ACC112 (cell line): Measurements from ENCODE around the gene AP5Z1.
"Not testable (repeated sequence)": the region's sequence is repeated elsewhere in the genome, so short reads cannot be mapped to it uniquely, and the experiment has no call there.

ENCODE experiments used
- H2AFZ ChIP-seq: fragments of 200-600 bp; sonication (generic); one replicate; pipeline ENCODE4 v1.6.0; 2017; ENCODE audit warnings: antibody characterized with exemption, low read length; ENCODE audit not compliant: unreplicated experiment
- H3K27ac ChIP-seq: fragments of 200-600 bp; sonication (generic); 2 replicates; pipeline ENCODE4 v1.5.1; 2014; ENCODE audit warnings: low read depth, mild to moderate bottlenecking, antibody characterized with exemption, low read length, moderate library complexity
- H3K27me3 ChIP-seq: fragments of 200-600 bp; sonication (generic); 2 replicates; pipeline ENCODE4 v1.6.1; 2014; ENCODE audit warnings: mild to moderate bottlenecking, antibody characterized with exemption, low read length, moderate library complexity, mixed read lengths; ENCODE audit not compliant: insufficient read depth
- H3K36me3 ChIP-seq: fragments of 200-600 bp; sonication (generic); 2 replicates; pipeline ENCODE4 v1.6.1; 2016; ENCODE audit warnings: mild to moderate bottlenecking, antibody characterized with exemption, low read length, moderate library complexity, mixed read lengths; ENCODE audit not compliant: insufficient read depth
- H3K4me1 ChIP-seq: fragments of 200-600 bp; sonication (generic); one replicate; pipeline ENCODE4 v1.6.1; 2016; ENCODE audit warnings: low read length, mixed read lengths; ENCODE audit not compliant: insufficient read depth, unreplicated experiment, control insufficient read depth
- H3K4me3 ChIP-seq: fragments of 200-600 bp; sonication (generic); 2 replicates; pipeline ENCODE4 v1.5.1; 2014; ENCODE audit warnings: mild to moderate bottlenecking, low read depth, low read length
- H3K79me2 ChIP-seq: fragments of 200-600 bp; sonication (generic); one replicate; pipeline ENCODE4 v1.6.0; 2016; ENCODE audit warnings: low read length; ENCODE audit not compliant: control insufficient read depth, unreplicated experiment, insufficient read depth

AP5Z1 gene

DNA sequence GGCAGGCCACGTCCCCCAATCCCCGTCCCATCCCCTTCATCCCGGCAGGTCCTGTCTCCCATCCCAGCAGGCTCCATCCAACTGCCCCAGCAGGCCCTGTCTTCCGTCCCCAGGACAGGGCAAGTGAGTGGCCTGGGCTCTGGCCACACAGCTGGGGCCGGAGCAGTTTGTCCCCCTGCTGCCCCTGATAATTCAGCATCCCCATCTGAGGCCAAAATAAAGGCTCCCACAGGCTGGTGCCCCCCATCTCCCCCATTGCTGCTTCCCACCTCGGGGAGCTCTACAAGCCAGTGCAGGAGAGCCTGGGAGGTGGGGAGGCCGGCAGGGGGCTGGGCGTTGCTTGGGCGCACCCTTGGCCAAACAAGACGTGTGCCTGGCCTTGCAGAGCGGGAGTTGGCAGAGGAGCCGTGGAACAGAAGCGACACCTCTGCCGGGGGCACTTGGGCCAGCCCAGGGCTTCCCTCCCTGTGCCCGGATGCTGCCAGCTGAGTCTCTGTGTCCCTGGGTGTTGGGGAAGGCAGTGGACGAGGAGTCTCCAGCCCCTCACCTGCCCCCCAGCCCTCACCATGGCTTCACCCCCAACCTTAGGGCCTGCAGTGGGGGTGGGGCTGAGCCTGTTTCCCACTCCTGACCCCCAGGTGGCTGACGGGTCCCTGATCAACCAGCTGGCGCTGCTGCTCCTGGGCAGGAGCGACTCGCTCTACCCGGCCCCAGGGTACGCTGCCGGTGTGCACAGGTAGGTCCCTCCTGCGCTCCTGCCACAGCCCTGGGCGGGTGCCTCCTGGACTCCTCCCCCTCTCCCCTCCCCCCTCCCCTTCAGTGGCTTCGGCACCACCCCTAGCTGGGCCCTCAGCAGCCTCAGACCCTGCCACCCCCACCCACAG lies 14.0 kb downstream of the AP5Z1 start:
- H2AFZ ChIP-seq, result no peak overlapping the region
- no peak overlapping the region for H3K4me3 ChIP-seq
- H3K4me1 ChIP-seq, result no peaks in the 10 kb centered on the region
- H3K27ac ChIP-seq, result no peak overlapping the region
- H3K79me2 ChIP-seq, result no peaks in the 10 kb centered on the region
- H3K27me3 ChIP-seq, result no peaks in the 10 kb centered on the region
- H3K36me3 ChIP-seq, result peaks cover 33% of the 10 kb centered on the region; the same call in 1 of the 2 replicates

DNA sequence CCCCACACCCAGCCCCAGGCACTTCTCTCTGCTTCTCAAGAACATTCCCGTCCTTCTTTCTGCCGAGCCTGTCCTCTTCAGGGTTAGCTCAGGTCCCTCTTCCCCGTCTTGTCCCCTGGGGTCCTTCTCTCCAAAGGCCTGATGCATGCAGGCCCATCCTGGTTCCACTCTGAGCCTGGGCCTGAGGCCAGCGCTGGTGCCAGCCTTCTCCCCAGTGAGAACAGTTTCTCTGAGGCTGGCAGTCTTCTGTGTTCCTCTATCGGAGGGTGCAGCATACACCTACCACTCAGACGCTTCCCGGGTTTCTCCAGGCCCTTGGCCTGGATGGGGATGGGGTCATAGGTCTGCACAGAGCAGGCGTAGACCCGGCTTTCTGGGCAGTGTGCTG lies 14.6 kb downstream of the AP5Z1 start:
- H2AFZ ChIP-seq, result no peak overlapping the region
- no peaks in the 10 kb centered on the region for H3K4me1 ChIP-seq
- H3K79me2 ChIP-seq, result no peaks in the 10 kb centered on the region
- H3K27ac ChIP-seq, result no peak overlapping the region
- H3K4me3 ChIP-seq, result no peak overlapping the region
- peaks cover 33% of the 10 kb centered on the region; the same call in 1 of the 2 replicates for H3K36me3 ChIP-seq
- no peaks in the 10 kb centered on the region for H3K27me3 ChIP-seq

DNA sequence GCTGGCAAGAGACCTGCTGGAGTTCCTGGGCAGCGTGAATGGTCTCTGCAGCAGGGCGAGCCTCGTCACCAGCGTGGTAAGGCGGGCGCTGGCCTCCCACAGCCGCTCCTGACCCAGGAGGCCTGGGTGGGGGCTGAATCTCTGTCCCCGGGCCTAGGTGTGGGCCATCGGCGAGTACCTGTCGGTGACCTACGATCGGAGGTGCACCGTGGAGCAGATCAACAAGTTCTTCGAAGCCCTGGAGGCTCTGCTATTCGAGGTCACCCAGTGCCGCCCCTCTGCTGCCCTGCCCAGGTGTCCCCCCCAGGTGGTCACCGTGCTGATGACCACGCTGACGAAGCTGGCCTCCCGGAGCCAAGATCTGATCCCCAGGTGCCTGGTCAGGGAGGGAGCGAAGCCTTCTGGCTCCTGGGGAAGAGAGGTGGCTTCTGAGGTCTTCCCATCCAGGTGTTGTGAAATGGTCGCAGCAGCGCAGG lies 15.1 kb downstream of the AP5Z1 start:
- Histone ChIP-seq H3K4me1 (no peaks in the 10 kb centered on the region), H3K27me3 (no peaks in the 10 kb centered on the region), H3K36me3 (peaks cover 33% of the 10 kb centered on the region; the same call in 1 of the 2 replicates), H3K27ac (no peak overlapping the region), H3K4me3 (no peak overlapping the region), H2AFZ (no peak overlapping the region), H3K79me2 (no peaks in the 10 kb centered on the region)

DNA sequence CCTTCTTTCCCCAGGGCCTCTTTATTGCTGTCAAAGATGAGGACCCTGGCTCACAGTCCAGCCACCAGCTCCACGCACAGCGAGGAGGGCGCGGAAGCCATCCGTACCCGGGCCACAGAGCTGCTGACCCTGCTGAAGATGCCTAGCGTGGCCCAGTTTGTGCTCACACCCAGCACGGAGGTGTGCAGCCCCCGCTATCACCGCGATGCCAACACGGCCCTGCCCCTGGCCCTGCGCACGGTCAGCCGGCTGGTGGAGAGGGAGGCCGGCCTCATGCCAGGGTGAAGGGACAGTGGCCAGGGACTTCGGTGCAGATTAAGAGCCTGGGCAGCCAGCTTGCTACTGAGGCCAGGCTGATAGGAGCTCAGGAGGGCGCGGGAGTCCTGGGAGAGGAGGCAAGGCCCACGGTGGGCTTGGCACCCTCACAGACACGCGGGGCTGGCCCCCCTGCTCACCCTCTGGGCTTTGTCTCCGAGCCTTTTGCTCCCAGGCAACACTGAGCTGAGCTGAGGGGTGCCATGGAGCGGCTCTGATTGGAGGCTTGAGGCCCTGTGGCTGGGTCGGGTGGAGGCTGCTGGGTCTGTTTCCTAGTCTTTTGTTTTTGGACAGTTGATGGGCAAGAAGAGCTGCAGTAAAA lies 15.8 kb downstream of the AP5Z1 start:
- Histone ChIP-seq H3K27ac (no peak overlapping the region), H3K4me3 (no peak overlapping the region), H2AFZ (no peak overlapping the region), H3K36me3 (peaks cover 27% of the 10 kb centered on the region; the same call in 1 of the 2 replicates), H3K27me3 (no peaks in the 10 kb centered on the region), H3K4me1 (no peaks in the 10 kb centered on the region), H3K79me2 (no peaks in the 10 kb centered on the region)

DNA sequence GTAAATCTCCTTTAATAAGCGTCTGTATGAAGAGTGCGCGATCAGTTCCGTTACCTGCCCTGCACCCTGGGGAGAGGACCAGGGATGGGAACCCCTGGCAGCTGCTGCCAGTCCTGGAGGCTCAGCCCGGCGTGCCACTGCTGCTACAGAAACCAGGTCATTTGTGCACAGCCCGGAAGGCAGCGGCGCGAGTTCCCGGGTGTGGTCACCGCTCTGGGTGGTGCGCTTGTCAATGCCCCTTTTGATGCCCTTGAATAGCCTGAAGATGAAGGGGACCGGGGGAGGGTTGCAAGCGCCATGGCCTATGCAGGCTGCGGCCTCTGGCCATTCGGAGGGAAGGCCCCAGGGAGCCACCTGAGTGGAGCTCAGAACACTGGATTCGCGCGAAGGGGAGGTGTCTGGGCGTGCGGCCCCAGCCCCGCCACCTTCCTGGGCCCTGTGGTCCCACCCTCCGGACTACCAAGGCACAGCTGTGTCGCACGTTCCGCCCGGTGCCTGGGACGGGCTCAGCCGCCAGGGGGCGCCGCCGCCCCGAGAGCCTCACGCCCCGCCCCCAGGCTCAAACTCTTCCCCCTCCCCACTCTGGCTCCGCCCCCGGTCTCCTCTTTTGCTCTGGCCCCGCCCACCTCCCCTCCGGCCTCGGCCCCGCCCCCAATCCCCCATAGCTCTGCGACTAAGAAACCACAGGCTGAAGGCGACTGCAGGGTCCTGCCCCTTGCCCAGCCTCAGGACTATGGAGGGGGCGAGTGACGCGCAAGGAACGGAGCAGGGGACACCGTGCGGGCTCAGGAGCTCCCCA lies 16.5 kb downstream of the AP5Z1 start:
- Histone ChIP-seq H2AFZ (no peak overlapping the region), H3K27ac (no peak overlapping the region), H3K79me2 (no peaks in the 10 kb centered on the region), H3K36me3 (peaks cover 24% of the 10 kb centered on the region; the same call in 1 of the 2 replicates), H3K27me3 (no peaks in the 10 kb centered on the region), H3K4me1 (no peaks in the 10 kb centered on the region), H3K4me3 (no peak overlapping the region)

DNA sequence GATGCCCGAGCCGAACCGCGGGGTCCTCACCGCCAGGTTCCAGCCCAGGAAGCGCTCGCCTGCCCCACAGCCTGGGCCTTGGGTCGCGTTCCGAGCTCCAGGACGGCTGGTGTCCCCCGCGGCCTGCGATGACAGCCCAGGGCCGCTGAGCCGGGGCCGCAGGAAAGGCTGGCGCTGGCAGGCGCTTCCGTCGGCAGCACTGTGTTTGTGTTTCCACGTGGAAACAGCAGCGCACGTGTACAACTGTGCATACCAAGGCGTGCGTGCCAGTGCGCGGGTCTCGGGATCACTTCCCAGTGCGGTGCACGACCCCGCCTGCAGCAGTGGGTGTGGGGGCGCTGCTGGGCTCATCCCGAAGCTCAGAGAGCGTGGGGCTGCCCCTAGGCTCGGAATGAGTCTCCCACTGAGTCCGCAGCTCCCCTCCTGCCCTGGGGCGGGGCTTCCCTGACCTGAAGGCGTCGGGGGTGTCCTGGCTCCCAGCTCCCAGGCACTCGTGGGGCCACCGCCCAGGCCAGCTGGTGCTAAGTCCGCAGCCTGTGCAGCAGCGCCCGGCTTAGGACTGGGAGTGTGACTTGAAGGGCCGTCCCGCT lies 17.2 kb downstream of the AP5Z1 start:
- Histone ChIP-seq H3K36me3 (peaks cover 24% of the 10 kb centered on the region; the same call in 1 of the 2 replicates), H3K4me1 (no peaks in the 10 kb centered on the region), H3K79me2 (no peaks in the 10 kb centered on the region), H3K4me3 (no peak overlapping the region), H3K27ac (no peak overlapping the region), H3K27me3 (no peaks in the 10 kb centered on the region), H2AFZ (no peak overlapping the region)

DNA sequence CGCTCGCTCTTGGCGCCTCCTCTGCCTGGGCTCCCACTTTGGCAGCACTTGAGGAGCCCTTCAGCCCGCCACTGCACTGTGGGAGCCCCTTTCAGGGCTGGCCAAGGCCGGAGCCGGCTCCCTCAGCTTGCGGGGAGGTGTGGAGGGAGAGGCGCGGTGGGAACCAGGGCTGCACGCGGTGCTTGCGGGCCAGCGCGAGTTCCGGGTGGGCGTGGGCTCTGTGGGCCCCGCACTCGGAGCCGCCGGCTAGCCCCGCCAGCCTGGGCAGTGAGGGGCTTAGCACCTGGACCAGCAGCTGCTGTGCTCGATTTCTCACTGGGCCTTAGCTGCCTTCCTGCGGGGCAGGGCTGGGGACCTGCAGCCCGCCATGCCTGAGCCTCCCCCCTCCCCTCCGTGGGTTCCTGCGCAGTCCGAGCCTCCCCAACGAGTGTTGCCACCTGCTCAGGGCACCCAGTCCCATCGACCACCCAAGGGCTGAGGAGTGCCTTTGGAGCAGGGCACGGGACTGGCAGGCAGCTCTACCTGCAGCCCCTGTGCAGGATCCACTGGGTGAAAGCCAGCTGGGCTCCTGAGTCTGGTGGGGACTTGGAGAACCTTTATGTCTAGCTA lies 18.1 kb downstream of the AP5Z1 start:
- not testable (repeated sequence) for H3K4me1 ChIP-seq, H2AFZ ChIP-seq, H3K27ac ChIP-seq, H3K79me2 ChIP-seq, H3K4me3 ChIP-seq, H3K27me3 ChIP-seq
- peaks cover 24% of the 10 kb centered on the region; the same call in 1 of the 2 replicates for H3K36me3 ChIP-seq

DNA sequence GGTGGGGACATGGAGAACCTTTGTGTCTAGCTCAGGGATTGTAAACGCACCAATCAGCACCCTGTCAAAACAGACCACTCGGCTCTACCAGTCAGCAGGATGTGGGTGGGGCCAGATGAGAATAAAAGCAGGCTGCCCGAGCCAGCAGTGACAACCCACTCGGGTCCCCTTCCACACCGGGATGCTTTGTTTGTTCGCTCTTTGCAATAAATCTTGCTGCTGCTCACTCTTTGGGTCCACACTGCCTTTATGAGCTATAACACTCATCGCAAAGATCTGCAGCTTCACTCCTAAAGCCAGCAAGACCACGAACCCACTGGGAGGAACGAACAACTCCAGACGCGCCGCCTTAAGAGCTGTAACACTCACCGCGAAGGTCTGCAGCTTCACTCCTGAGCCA lies 18.7 kb downstream of the AP5Z1 start:
- not testable (repeated sequence) for H2AFZ ChIP-seq, H3K4me3 ChIP-seq, H3K27me3 ChIP-seq, H3K4me1 ChIP-seq, H3K27ac ChIP-seq, H3K79me2 ChIP-seq
- peaks cover 24% of the 10 kb centered on the region; the same call in 1 of the 2 replicates for H3K36me3 ChIP-seq

DNA sequence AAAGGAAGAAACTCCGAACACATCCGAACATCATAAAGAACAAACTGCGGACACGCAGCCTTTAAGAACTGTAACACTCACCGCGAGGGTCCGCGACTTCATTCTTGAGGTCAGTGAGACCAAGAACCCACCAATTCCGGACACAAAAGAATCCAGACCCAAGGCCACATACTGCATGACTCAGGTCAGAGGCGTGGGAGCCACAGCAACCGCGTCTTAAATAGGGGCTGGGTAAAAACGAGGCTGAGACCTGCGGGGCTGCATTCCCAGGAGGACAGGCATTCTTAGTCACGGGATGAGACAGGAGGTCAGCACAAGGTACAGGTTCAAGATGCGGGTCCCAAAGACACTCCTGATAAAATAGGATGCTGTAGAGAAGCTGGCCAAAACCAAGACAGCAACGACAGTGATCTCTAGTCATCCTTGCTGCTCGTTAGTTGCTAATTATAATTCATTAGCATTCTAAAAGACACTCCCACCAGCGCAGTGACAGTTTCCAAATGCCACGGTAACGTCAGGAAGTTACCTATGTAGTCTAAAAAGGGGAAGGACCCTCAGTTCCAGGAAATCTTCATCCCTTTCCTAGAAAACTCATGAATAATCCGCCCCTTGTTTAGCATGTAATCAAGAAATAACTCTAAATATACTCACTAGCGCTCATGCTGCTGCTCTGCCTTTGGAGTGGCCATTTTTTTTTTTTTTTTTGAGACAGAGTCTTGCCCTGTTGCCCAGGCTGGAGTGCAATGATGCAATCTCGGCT lies 19.3 kb downstream of the AP5Z1 start:
- no peaks in the 10 kb centered on the region for H3K79me2 ChIP-seq
- no peaks in the 10 kb centered on the region for H3K4me1 ChIP-seq
- H3K27me3 ChIP-seq, result no peaks in the 10 kb centered on the region
- H2AFZ ChIP-seq, result no peak overlapping the region
- H3K36me3 ChIP-seq, result peaks cover 24% of the 10 kb centered on the region; the same call in 1 of the 2 replicates
- no peak overlapping the region for H3K27ac ChIP-seq
- H3K4me3 ChIP-seq, result no peak overlapping the region
